ENCODE results near the gene CDH3. TPM values are rescaled to one million over a fixed set of nuclear protein-coding genes. Genes with fewer than 3 reads are reported as not detected.

Gene CDH3
- total and polyA plus RNA-seq, 2 of the 8 experiments (the other 6 are each of a cell fraction or from before 2014, with no cell fraction given), result 146 to 171 TPM

- Histone ChIP-seq H4K91ac (replicated peaks; ENCODE audit: insufficient read length, low read length) (peak overlapping the region; percentile 69), H3K79me1 (ENCODE audit: low read depth, low read length) (peaks cover 6% of the 10 kb centered on the region; the same call in 1 of the 2 replicates), H3K14ac (ENCODE audit: insufficient read length) (no peak overlapping the region), H3K27ac (ENCODE audit: low read depth, low read length) (peak overlapping the region; percentile 46), H2BK12ac (ENCODE audit: low read depth, low read length) (0 out of 2 replicates have a peak overlapping the region, but pooled peaks have one; percentile 27), H3K56ac (replicated peaks; ENCODE audit: insufficient read length, low read depth, low read length) (peak overlapping the region; percentile 77), H2BK5ac (ENCODE audit: low read depth, low read length) (peak overlapping the region; percentile 87; the same call in 1 of the 2 replicates), H4K5ac (ENCODE audit: insufficient read length, low read depth, low read length) (peak overlapping the region; percentile 62), H2AFZ (ENCODE audit: low read length) (no peak overlapping the region), H4K20me1 (replicated peaks in 1 of 2; ENCODE audit: control insufficient read depth in 1 of 2, insufficient read depth in 2 of 2, low read length in 2 of 2) (peaks cover 4 to 6% of the 10 kb centered on the region in 2 experiments), H2BK20ac (ENCODE audit: low read length) (no peak overlapping the region), H2BK15ac (ENCODE audit: low read length) (no peak overlapping the region), H3K9me3 (ENCODE audit: insufficient read depth in 2 of 2, low read depth in 1 of 2, low read length in 1 of 2) (no peaks in the 10 kb centered on the region), H4K8ac (ENCODE audit: extremely low read depth, insufficient read depth, low read length) (peak overlapping the region; percentile 89), H3K4me1 (replicated peaks in 1 of 4; ENCODE audit: control insufficient read depth in 3 of 4, insufficient read depth in 4 of 4, low read length in 3 of 4) (peaks cover 9 to 19% (median 14%) of the 10 kb centered on the region in 4 experiments), H3K4me2 (ENCODE audit: insufficient read depth in 1 of 2, low read depth in 2 of 2, low read length in 2 of 2) (peak overlapping the region; percentile 84 to 98), H3K18ac (ENCODE audit: extremely low read depth, low read length) (peak overlapping the region; percentile 98), H3K4me3 (ENCODE audit: extremely low read depth in 1 of 4, insufficient read depth in 2 of 4, low read depth in 3 of 4, low read length in 4 of 4) (peak overlapping the region; percentile 90 to 97 (median 90)), H3K9ac (replicated peaks in 1 of 4; ENCODE audit: extremely low read depth in 1 of 4, low read depth in 3 of 4, low read length in 3 of 4) (peak overlapping the region; percentile 67 to 90 (median 86)), H3K36me3 (ENCODE audit: control insufficient read depth in 2 of 4, insufficient read depth in 4 of 4, low read length in 3 of 4) (peaks cover 0 to 11% (median 0%) of the 10 kb centered on the region in 4 experiments; a peak in 3 of 8 replicates), H3K23me2 (ENCODE audit: low read depth, low read length) (peaks cover 17% of the 10 kb centered on the region), H3K27me3 (replicated peaks in 1 of 4; ENCODE audit: control insufficient read depth in 3 of 4, extremely low read depth in 1 of 4, insufficient read depth in 3 of 4, low read length in 3 of 4) (peaks cover 0 to 11% (median 10%) of the 10 kb centered on the region in 4 experiments; a peak in 4 of 7 replicates), H3K23ac (ENCODE audit: insufficient read length) (no peak overlapping the region), H3K79me2 (ENCODE audit: control insufficient read depth in 1 of 2, insufficient read depth in 2 of 2, low read length in 2 of 2) (peaks cover 18 to 47% of the 10 kb centered on the region in 2 experiments), H2BK120ac (replicated peaks; ENCODE audit: low read depth, low read length) (no peak overlapping the region), H2AK5ac (ENCODE audit: low read depth, low read length) (no peak overlapping the region), H3K4ac (replicated peaks; ENCODE audit: insufficient read length, low read depth, low read length) (no peak overlapping the region)
- peak in 1 of 2 experiments; percentile 82 for DNase-seq (ENCODE audit: low read depth in 1 of 2, low spot score in 2 of 2)
- ChIA-PET POLR2A (ENCODE audit: partially characterized antibody) (interaction anchor here (0.7 to 7.7 kb wide), 22 partner anchors 11 to 684 kb away, joined by 3 to 81 read pairs (median 4); no protein-coding TSS in a partner anchor), CTCF (ENCODE audit: partially characterized antibody) (interaction anchor here (0.5 to 1.7 kb wide), 4 partner anchors 8 to 343 kb away, joined by 3 to 16 read pairs (median 3); no protein-coding TSS in a partner anchor)
- 2% methylated on average over 27 of the region's 66 CpGs; no CpG with 5 or more reads in 1 of the 2 experiments for WGBS, 2 experiments (ENCODE audit: extremely low coverage in 1 of 2, insufficient coverage in 1 of 2, insufficient read length in 1 of 2, insufficient replicate concordance in 2 of 2, low coverage in 1 of 2, low lambda C conversion rate in 2 of 2, missing lambda C conversion rate in 1 of 2)
- FAIRE-seq, result no peak
- TF ChIP-seq TEAD4 (IDR thresholded peaks at IDR 0.05; ENCODE audit: low read depth, low read length) (peak; percentile 82), CEBPB (IDR thresholded peaks at IDR 0.05; ENCODE audit: low read depth, low read length) (no peak), POU5F1 (IDR thresholded peaks at IDR 0.05; ENCODE audit: low read depth, low read length) (no peak), JUN (IDR thresholded peaks at IDR 0.05; ENCODE audit: low read depth, low read length) (no peak), CREB1 (IDR thresholded peaks at IDR 0.05) (peak; percentile 37; the same call in 1 of the 2 replicates), ATF3 (IDR thresholded peaks at IDR 0.05; ENCODE audit: insufficient read depth, low read depth, low read length) (no peak), SAP30 (IDR thresholded peaks at IDR 0.05; ENCODE audit: insufficient read depth, insufficient replicate concordance, low read length) (no peak), KDM4A (IDR thresholded peaks at IDR 0.05; ENCODE audit: low read depth, low read length, severe bottlenecking) (peak; percentile 42), SIN3A (conservative IDR thresholded peaks at IDR 0.05 in 1 of 2, IDR thresholded peaks at IDR 0.05 in 1 of 2; ENCODE audit: low read depth in 1 of 2, low read length in 2 of 2) (0 out of 4 replicates have a peak, but pooled peaks of 1 of the 2 experiments have one; percentile 50)
Observed at GRCh38 chr16:68645494-68646388, 631 bp downstream of the CDH3 start.
